ENCODE measurements around the gene AMOTL1. TPM values are rescaled to one million over a fixed set of nuclear protein-coding genes. Genes with fewer than 3 reads are reported as not detected.

Gene AMOTL1
- total and polyA plus RNA-seq, 2 donors (not counting 3 experiments of a cell fraction or from before 2014, with no cell fraction given) = 12.5 to 37.8 TPM

DNA sequence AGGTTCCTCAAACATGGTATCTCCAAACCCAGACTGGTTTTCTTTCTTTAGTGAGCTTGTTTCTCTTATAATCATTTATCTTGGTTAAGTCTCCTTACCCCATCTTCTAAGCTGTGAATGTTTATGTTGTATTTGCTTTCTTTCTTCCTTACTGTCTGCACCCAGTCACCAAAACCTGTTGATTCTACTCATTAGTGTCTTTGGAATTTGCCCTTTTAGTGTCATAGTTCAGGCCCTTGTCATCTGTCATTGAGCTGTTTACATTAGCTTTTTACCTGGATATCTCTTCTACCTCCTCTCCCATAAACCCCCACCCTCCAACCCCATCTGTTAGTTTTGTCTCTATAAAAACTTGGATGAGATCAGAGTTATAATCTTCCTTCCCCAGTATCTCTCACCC, 59.9 kb downstream of the AMOTL1 start:
- TF ChIP-seq EZH2 (IDR thresholded peaks at IDR 0.05; ENCODE audit: borderline replicate concordance, low read depth, low read length, severe bottlenecking) (no peak), MYC (IDR thresholded peaks at IDR 0.05; ENCODE audit: low read depth, low read length) (no peak), FOS (IDR thresholded peaks at IDR 0.05; ENCODE audit: borderline replicate concordance, insufficient read depth, low read length) (no peak), POLR2A (IDR thresholded peaks at IDR 0.05; ENCODE audit: low read depth, low read length) (no peak), JUN (IDR thresholded peaks at IDR 0.05; ENCODE audit: borderline replicate concordance, insufficient read depth, insufficient read length, low read depth) (no peak), POLR2AphosphoS5 (IDR thresholded peaks at IDR 0.05; ENCODE audit: insufficient read depth, low read depth, low read length) (no peak), GATA2 (IDR thresholded peaks at IDR 0.05; ENCODE audit: insufficient read depth, insufficient read length, low read depth, low read length) (no peak)
- TF ChIP-seq, protein P1, sequence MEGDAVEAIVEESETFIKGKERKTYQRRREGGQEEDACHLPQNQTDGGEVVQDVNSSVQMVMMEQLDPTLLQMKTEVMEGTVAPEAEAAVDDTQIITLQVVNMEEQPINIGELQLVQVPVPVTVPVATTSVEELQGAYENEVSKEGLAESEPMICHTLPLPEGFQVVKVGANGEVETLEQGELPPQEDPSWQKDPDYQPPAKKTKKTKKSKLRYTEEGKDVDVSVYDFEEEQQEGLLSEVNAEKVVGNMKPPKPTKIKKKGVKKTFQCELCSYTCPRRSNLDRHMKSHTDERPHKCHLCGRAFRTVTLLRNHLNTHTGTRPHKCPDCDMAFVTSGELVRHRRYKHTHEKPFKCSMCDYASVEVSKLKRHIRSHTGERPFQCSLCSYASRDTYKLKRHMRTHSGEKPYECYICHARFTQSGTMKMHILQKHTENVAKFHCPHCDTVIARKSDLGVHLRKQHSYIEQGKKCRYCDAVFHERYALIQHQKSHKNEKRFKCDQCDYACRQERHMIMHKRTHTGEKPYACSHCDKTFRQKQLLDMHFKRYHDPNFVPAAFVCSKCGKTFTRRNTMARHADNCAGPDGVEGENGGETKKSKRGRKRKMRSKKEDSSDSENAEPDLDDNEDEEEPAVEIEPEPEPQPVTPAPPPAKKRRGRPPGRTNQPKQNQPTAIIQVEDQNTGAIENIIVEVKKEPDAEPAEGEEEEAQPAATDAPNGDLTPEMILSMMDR (IDR thresholded peaks at IDR 0.05; ENCODE audit: extremely low read depth in 1 of 2, insufficient read depth in 1 of 2, low read depth in 1 of 2, low read length in 2 of 2) = no peak
- TF ChIP-seq, protein P2, sequence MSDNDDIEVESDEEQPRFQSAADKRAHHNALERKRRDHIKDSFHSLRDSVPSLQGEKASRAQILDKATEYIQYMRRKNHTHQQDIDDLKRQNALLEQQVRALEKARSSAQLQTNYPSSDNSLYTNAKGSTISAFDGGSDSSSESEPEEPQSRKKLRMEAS (IDR thresholded peaks at IDR 0.05; ENCODE audit: insufficient read depth, insufficient read length) = no peak

More for the DNA sequence above, 59.9 kb downstream of the AMOTL1 start:
- dilution Hi-C loops (cut with MboI; ENCODE audit: extremely low pct_ligation_motif_present, low sequenced_read_pairs) = no loop called here
- Histone ChIP-seq H3K27ac (ENCODE audit: insufficient read depth, low read depth, low read length) (no peak overlapping the region), H3K79me2 (ENCODE audit: control insufficient read depth, insufficient read depth, low read length) (peaks cover 5% of the 10 kb centered on the region), H2AFZ (ENCODE audit: low read depth, low read length) (no peak overlapping the region), H3K9ac (replicated peaks; ENCODE audit: extremely low read depth, insufficient read depth, low read length) (no peak overlapping the region), H3K27me3 (ENCODE audit: control insufficient read depth in 2 of 2, insufficient read depth in 2 of 2, low read length in 2 of 2) (no peaks in the 10 kb centered on the region), H3K4me1 (ENCODE audit: control insufficient read depth, extremely low read depth, insufficient read depth, low read length) (no peaks in the 10 kb centered on the region), H3K4me2 (ENCODE audit: insufficient read depth, low read length) (no peak overlapping the region), H3K9me3 (replicated peaks; ENCODE audit: control insufficient read depth, insufficient read depth, low read length) (no peaks in the 10 kb centered on the region), H3K9me1 (replicated peaks; ENCODE audit: control insufficient read depth, extremely low read depth, insufficient read depth, low read length) (no peaks in the 10 kb centered on the region), H3K36me3 (ENCODE audit: control insufficient read depth in 2 of 2, extremely low read depth in 1 of 2, insufficient read depth in 2 of 2, low read length in 2 of 2) (peaks cover 4 to 14% of the 10 kb centered on the region in 2 experiments), H3K4me3 (replicated peaks in 1 of 3; ENCODE audit: insufficient read depth in 1 of 3, low read depth in 1 of 3, low read length in 3 of 3) (no peak overlapping the region), H4K20me1 (replicated peaks; ENCODE audit: control insufficient read depth, extremely low read depth, insufficient read depth, low read length) (no peaks in the 10 kb centered on the region)
- no TSS peak for BruUV-seq (replicated peaks)
- intact Hi-C loops (cut with micrococcal nuclease) = no loop called here
- no peak for FAIRE-seq
- ChIA-PET POLR2A (no interaction called here), CTCF (interaction anchor here (1.9 kb wide), 1 partner anchor 41 kb away, joined by 5 read pairs; no protein-coding TSS in a partner anchor)
- no peak for DNase-seq (ENCODE audit: low read depth, low spot score)

All from endothelial cell of umbilical vein (primary cell).